ENCODE results near the gene COQ8A.

The COQ8A gene

GRCh38 chr1:226940029-226940805 is at the start of gene COQ8A:
Gene COQ8A, plus strand, starts transcription at chr1:226940294. Its CDS starts 21,092 bp downstream, at chr1:226961386.
- ChIA-PET CTCF (no interaction called here), POLR2A (no interaction called here)
- peak within 1 kb of the TSS; percentile 77 for H3K4me3 ChIP-seq (ENCODE audit: low read depth, low read length)
- TF ChIP-seq CTCF (IDR thresholded peaks at IDR 0.05; ENCODE audit: insufficient read depth, low read length, missing control alignments), result no peak
- DNase-seq (ENCODE audit: low read depth, low spot score), result peak; percentile 95

- CTCF ChIA-PET, result no interaction called here
- no peak overlapping the region for H3K4me3 ChIP-seq (ENCODE audit: low read depth, low read length)
- no peak for DNase-seq (ENCODE audit: low read depth, low spot score)
- TF ChIP-seq CTCF (IDR thresholded peaks at IDR 0.05; ENCODE audit: insufficient read depth, low read length, missing control alignments), result no peak
- POLR2A ChIA-PET, result no interaction called here
These were observed 49.6 kb upstream of the COQ8A start for GRCh38 chr1:226890331-226891108.

- CTCF ChIA-PET, result no interaction called here
- no peak for TF ChIP-seq CTCF (IDR thresholded peaks at IDR 0.05; ENCODE audit: insufficient read depth, low read length, missing control alignments)
- no peak for DNase-seq (ENCODE audit: low read depth, low spot score)
- H3K4me3 ChIP-seq (ENCODE audit: low read depth, low read length), result no peak overlapping the region
- POLR2A ChIA-PET, result no interaction called here
These were observed 48.7 kb upstream of the COQ8A start for GRCh38 chr1:226891346-226891745.

GRCh38 chr1:226891846-226892523 is 48.1 kb upstream of the COQ8A start:
- no peak for TF ChIP-seq CTCF (IDR thresholded peaks at IDR 0.05; ENCODE audit: insufficient read depth, low read length, missing control alignments)
- ChIA-PET CTCF (no interaction called here), POLR2A (no interaction called here)
- H3K4me3 ChIP-seq (ENCODE audit: low read depth, low read length), result no peak overlapping the region
- DNase-seq (ENCODE audit: low read depth, low spot score), result no peak

GRCh38 chr1:226892524-226892875 is 47.6 kb upstream of the COQ8A start:
- no peak for DNase-seq (ENCODE audit: low read depth, low spot score)
- CTCF ChIA-PET, result no interaction called here

More at GRCh38 chr1:226892524-226892875, 47.6 kb upstream of the COQ8A start:
- POLR2A ChIA-PET, result no interaction called here
- no peak overlapping the region for H3K4me3 ChIP-seq (ENCODE audit: low read depth, low read length)
- TF ChIP-seq CTCF (IDR thresholded peaks at IDR 0.05; ENCODE audit: insufficient read depth, low read length, missing control alignments), result no peak

Data from AG04449 (cell line).